SHP77 treated with DMSO at 0.1 percent for 48 hours (cell line): ENCODE results near the gene ACO2.

Experiments
- DNase-seq: peaks from one replicate; lab custom pipeline; 2025; lab: John Stamatoyannopoulos, UW

ACO2 gene

GRCh38 chr22:41523464-41524221 is 54.7 kb downstream of the ACO2 start:
- DNase-seq = no peak

GRCh38 chr22:41524251-41524661 is 55.3 kb downstream of the ACO2 start:
- no peak for DNase-seq

- no peak for DNase-seq
Measured at GRCh38 chr22:41524809-41525449, 56.0 kb downstream of the ACO2 start.

DNA sequence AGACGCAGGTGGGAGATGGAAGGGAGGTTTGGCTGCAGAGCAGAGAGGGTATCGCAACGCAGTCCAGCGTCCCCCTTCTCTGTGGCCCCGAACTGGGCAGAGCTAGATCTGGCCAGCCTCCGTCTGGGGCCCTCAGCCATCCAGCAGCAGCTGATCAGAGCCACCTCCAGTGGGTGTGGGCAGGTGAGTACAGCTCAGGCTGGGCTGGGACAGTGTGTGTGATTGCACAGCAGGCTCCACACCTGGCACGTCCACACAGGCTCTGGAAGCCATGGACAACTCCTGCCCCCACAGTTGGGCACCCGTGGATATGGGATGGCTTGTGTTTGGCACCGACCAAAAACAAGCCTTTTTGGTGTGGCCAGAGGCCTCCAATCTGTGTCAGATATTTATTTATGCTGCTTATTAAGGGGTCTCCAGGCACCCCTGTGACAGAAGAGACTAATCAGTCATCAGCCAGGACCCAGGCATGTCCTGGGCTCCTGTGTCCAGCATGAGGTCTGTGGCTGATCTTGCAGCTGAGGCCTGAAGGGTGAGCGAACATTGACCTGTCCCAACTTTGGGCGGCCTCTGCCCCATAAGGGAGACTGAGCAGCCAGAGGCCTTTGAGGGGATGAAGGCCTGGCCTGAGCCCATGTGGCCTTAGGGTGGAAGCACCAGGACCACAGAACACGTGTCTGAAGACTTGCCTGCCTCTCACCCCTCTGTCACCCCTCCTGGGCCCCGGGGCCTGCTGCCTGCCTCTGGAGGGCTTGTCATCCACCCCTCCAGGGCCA is 56.7 kb downstream of the ACO2 start:
- DNase-seq = no peak

DNA sequence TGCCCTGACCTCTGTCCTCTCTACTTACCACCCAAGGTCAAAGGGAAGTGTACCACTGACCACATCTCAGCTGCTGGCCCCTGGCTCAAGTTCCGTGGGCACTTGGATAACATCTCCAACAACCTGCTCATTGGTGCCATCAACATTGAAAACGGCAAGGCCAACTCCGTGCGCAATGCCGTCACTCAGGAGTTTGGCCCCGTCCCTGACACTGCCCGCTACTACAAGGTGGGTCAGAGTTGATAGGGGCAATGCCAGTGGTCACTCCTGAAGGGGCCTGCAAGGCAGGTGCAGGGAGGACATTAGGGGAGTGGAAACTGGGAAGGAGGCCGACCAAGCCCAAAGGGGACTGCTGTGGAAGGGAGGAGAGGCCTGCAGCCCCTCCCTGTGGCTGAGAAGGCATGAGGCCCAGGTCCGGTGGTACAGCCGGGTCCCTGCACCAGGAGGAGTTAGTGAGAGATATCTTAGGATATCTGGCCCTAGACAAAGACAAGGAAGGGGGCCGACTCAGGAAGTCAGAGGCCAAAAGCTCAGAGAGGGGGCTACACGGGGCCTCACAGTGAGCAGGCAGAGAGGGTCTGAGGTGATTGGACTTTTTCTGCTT is 57.4 kb downstream of the ACO2 start:
- DNase-seq = no peak

DNA sequence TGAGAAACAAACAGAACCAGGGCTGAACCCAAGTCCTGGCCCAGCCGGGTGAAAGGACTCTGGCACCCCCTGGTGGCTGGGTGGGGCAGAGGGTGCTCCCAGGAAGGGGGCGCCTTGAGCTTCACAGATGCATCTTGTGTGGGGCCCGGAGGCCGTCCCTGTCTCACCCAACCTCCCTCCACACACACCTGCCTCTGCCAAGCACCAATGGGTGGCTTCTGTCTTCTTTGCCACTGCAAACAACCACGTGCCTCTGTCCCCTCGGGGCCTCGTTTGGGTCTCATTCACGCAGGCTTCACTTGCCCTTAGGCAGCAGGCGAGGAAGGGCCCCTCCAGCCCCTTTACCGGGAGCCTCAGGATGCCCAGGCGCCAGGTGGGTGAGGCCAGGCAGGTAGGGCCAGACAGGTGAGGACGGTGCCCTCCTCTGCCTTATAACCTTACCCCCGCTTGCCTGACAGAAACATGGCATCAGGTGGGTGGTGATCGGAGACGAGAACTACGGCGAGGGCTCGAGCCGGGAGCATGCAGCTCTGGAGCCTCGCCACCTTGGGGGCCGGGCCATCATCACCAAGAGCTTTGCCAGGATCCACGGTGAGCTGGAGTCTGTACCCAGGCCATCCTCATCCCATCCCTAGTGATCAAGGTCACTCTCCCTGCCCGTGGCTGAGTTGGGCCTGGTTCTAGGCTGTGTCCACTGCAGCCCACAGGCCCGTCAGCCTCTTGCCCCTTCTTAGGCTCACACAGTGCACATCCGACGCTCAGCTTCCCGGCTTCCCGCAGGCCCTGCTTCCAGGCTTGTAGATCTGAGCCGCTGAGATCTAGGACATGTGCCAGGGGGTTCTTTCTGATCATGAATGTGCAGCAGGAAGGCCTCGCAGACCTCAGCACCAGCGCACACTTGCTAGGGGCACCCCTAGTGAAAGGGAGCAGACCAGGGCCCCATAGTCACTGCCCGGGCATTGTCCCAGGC is 58.2 kb downstream of the ACO2 start:
- no peak for DNase-seq

DNA sequence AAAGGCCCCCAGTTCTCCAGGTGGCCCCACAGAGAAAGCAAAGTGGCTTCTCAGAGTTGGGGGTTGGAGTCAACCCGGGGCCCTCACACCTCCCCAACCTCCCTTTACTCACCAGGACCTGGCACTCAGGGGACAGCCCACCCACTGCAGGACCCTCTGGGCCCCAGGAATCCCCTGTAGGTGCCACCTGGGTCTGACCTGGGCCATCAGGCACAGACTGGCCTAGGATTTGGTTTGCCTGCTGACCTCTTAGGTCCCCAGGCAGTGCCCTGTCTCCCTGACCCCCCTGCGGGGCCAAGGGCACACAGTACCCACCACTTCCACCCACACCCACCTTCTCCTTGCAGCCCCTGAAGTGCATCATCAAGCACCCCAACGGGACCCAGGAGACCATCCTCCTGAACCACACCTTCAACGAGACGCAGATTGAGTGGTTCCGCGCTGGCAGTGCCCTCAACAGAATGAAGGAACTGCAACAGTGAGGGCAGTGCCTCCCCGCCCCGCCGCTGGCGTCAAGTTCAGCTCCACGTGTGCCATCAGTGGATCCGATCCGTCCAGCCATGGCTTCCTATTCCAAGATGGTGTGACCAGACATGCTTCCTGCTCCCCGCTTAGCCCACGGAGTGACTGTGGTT is 59.3 kb downstream of the ACO2 start:
- DNase-seq = no peak

- no peak for DNase-seq
Measured at GRCh38 chr22:41528938-41529561, 60.1 kb downstream of the ACO2 start.

DNA sequence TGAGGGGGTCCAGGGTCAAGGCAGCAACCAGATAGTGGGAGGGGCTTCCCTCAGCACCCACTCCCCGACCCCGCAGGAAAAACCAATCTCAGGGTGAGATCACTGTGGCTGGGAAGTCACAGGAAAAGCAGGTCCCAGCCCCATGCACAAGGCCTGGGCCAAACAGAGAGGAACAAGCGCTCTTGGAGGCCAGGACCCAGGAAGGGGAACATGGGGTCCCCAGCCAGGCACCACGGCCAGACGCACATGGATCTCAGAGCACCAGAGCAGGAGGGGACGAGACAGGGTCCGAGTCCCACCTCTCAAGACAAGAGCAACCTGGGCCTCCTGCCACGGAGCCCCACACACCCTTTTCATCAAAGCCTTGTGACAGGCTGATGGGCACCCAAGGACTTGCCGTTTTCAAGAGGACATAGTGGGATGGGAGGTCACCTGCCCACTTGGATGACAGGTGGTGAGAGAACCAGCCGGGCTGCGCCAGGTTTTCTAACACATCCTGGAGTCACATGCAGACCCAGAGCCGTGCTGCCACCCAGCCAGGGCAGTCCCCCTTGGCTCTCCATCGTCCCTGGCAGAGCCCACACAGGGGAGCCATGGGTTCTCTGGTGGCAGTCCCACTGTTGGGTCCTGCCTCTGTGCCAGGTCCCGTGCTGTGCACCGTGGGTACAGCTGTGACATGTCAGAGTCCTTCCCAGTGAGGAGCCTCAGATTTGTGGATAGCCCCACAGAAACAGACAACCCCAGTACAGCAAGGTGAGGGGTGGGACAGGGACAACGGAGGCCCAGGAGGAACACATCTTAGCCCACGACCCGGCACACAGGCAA is 62.2 kb downstream of the ACO2 start:
- DNase-seq = no peak

DNA sequence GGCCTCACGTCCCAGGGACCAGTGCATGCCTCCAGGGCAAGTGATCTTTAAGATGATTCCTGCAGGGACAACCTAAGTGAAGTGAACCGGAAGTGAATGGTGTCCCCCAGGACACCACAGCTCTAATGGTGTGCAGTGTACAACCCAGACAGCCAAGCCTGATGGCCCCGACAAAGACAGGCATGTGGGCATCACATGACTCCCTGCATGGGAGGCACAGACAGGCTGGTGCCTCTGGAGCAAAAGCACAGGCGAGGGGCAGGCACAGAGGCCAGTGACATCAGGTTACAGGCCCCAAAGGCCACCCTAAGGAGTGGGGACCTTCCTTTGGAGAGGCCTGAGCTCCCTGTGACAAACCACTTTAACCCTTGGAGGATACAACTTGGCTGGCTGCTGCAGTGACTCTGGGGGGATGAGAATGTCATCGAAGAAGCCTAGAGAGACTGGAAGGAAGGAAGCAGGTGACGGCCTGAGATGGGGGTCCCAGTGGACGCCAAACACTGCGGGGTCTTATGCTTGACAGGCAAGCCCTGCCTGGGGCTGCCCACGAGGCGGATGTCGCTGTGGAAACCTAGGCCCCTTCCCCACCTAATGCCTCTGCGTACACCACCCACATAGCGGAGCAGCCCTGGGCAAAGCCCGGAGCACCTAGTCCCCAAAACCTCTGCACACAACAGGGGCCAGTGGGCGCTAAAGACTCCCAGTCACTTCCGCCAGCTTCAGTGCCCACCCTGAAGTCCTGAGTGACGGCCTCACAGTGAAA is 63.0 kb downstream of the ACO2 start:
- no peak for DNase-seq

GRCh38 chr22:41532908-41533825 is 64.2 kb downstream of the ACO2 start:
- DNase-seq = peak; percentile 7

DNA sequence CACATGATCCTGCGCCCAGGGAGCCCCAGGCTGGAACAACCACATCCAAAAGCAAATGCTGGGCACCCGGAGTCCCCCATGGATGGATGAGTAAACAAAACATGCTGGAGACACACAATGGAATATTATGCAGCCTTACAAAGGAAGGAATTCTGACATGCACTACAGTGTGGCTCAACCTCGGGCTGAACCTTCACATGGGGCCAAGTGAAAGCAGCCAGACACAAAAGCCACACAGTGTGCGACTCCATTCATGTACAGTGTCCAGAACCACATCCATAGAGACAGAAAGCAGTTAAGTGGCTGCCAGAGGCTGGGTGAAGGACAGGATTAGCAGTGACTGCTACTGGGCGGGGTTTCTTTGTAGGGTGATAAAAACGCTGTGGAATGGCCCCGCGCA is 65.3 kb downstream of the ACO2 start:
- no peak for DNase-seq

- no peak for DNase-seq
Measured at GRCh38 chr22:41535244-41535643, 66.3 kb downstream of the ACO2 start.

DNA sequence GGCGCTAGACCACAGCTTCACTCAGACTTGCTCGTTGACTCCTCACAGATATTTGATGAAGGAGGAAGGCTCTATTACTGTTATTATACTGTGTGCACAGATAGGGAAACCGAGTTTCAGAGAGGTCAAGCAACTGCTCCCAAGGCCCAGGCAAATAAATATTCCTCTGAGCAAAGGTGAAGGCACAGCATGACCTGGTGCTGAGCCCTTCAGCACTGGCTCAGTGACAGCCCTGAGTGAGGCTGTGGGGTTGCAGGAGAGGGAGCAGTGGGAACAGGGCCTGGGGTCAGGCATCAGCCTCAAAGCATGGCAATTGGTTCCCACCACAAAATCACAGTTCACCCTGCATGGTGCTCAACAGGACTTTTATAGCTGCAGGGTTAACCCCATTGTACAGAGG is 68.3 kb downstream of the ACO2 start:
- no peak for DNase-seq

GRCh38 chr22:41538583-41538982 is 69.7 kb downstream of the ACO2 start:
- DNase-seq = no peak

DNA sequence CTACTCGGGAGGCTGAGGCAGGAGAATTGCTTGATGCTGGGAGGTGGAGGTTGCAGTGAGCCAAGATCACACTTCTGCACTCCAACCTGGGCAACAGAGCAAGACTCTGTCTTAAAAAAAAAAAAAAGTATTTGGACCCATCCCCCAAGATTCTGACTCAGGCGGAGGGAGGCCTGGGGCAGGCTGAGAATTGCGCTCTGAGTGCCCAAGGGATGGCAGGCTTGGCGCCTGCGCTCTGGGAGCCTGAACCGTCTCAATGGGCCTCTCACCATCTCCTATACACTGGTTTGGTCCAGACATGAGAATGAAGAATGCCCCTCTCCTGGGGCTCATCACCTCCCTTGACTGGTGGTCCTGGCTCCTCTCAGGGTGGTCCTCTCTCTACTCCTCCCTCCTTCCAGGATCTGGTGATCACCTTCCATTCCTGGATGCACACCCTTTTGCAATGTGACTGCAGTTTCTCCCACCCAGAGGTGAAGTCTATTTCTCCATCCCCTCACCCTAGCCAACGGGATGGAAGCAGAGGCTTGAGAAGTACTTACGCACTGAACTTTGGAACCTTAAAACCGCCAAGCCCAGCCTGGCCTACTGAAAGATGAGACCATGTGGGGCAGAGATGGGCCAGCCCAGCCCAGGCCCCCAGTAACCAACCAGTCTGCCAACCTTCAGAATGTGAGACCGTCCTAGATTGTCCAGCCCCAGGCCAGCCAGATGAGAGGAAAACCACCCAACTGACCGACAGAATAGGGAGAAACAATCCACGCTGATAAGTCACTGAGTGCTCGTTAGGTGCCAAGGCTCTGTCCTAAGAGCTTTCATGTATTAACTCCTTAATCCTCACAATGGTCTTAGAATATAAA is 70.5 kb downstream of the ACO2 start:
- no peak for DNase-seq

- DNase-seq = no peak
Measured at GRCh38 chr22:41540006-41540315, 71.0 kb downstream of the ACO2 start.
